MM.1S (cell line): ENCODE measurements around the gene PARD3.

Experiments used
- DNase-seq: peaks from one replicate; pipeline ENCODE4 v3.0.0-alpha.2; 2015
- H2AFZ ChIP-seq: fragments of 300-600 bp; sonication (generic); 2 replicates; pipeline ENCODE4 v1.6.0; 2016; ENCODE audit warnings: antibody characterized with exemption, low read length
- H3F3A ChIP-seq: fragments of 300-600 bp; sonication (generic); 2 replicates; pipeline ENCODE4 v1.6.1; 2016; ENCODE audit warnings: mild to moderate bottlenecking, antibody characterized with exemption, low read length, moderate library complexity, mixed read lengths; ENCODE audit not compliant: insufficient read depth
- H3K27ac ChIP-seq: fragments of 300-600 bp; sonication (generic); 2 replicates; pipeline ENCODE4 v1.5.1; 2016; ENCODE audit warnings: mild to moderate bottlenecking, low read length
- H3K27me3 ChIP-seq: fragments of 300-600 bp; sonication (generic); replicated peaks from 2 replicates; pipeline ENCODE4 v1.6.0; 2016; ENCODE audit warnings: low read length; ENCODE audit not compliant: insufficient read depth
- H3K36me3 ChIP-seq: fragments of 300-600 bp; sonication (generic); replicated peaks from 2 replicates; pipeline ENCODE4 v1.6.1; 2016; ENCODE audit warnings: mild to moderate bottlenecking, low read length, mixed read lengths; ENCODE audit not compliant: insufficient read depth
- H3K4me1 ChIP-seq: fragments of 300-600 bp; sonication (generic); 2 replicates; pipeline ENCODE4 v1.6.1; 2016; ENCODE audit warnings: low read length, mixed read lengths
- H3K4me2 ChIP-seq: fragments of 300-600 bp; sonication (generic); 2 replicates; pipeline ENCODE4 v1.6.0; 2016; ENCODE audit warnings: low read depth, low read length
- H3K4me3 ChIP-seq: fragments of 300-600 bp; sonication (generic); 2 replicates; pipeline ENCODE4 v1.5.1; 2016; ENCODE audit warnings: low read length, mixed read lengths
- H3K79me2 ChIP-seq: fragments of 300-600 bp; sonication (generic); 2 replicates; pipeline ENCODE4 v1.6.1; 2016; ENCODE audit warnings: mixed run types, low read length, mixed read lengths
- H3K9ac ChIP-seq: fragments of 300-600 bp; sonication (generic); 2 replicates; pipeline ENCODE4 v1.6.1; 2016; ENCODE audit warnings: low read length, mixed read lengths
- H3K9me2 ChIP-seq: fragments of 300-600 bp; sonication (generic); replicated peaks from 2 replicates; pipeline ENCODE4 v1.6.1; 2016; ENCODE audit warnings: mild to moderate bottlenecking, low read length, mixed read lengths; ENCODE audit not compliant: insufficient read depth
- H3K9me3 ChIP-seq: fragments of 300-600 bp; sonication (generic); replicated peaks from 2 replicates; pipeline ENCODE4 v1.6.1; 2016; ENCODE audit warnings: mild to moderate bottlenecking, low read length, mixed read lengths; ENCODE audit not compliant: insufficient read depth
- H4K20me1 ChIP-seq: fragments of 300-600 bp; sonication (generic); 2 replicates; pipeline ENCODE4 v1.6.1; 2016; ENCODE audit warnings: mild to moderate bottlenecking, low read length, moderate library complexity, mixed read lengths; ENCODE audit not compliant: insufficient read depth
- EZH2 ChIP-seq: fragments of 300-600 bp; sonication (generic); optimal IDR thresholded peaks from 2 replicates; pipeline ENCODE3; 2017; ENCODE audit warnings: low read depth, mild to moderate bottlenecking, antibody characterized with exemption, low read length, mixed read lengths
- EZH2phosphoT487 ChIP-seq: fragments of 300-600 bp; sonication (generic); IDR thresholded peaks from 2 replicates; pipeline ENCODE4 v1.6.1; 2018; ENCODE audit warnings: antibody characterized with exemption, low read length
- TF ChIP-seq, protein P1 (sequence below): fragments of 300-600 bp; sonication (generic); IDR thresholded peaks from 2 replicates; pipeline ENCODE4 v1.5.1; 2016; ENCODE audit warnings: antibody characterized with exemption, low read length, mixed read lengths

PARD3 gene

DNA sequence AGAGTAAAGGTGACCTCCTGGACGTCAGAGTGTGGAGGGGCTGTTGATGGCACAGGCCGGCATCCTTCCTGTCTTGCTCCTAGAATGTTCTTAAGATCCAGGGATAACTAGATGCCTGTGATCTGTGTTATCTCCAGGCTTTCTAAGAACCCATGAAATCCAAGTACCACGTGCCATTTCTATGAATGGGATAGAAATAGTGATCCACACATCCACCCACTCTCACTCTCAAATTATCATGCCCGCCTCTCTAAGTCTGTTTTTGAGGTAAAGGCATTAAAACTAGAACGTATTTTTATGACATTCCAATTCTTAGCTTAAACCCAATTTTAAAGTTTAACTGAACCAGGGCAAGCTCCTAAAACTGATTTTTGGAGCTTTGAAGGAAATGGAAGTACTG, 622.5 kb downstream of the PARD3 start:
- H3K4me2 ChIP-seq: no peak overlapping the region
- no peaks in the 10 kb centered on the region for H3K79me2 ChIP-seq
- no peak overlapping the region for H3K9ac ChIP-seq
- no peaks in the 10 kb centered on the region for H3K9me3 ChIP-seq
- TF ChIP-seq EZH2 (no peak), EZH2phosphoT487 (no peak)
- TF ChIP-seq, protein P1, sequence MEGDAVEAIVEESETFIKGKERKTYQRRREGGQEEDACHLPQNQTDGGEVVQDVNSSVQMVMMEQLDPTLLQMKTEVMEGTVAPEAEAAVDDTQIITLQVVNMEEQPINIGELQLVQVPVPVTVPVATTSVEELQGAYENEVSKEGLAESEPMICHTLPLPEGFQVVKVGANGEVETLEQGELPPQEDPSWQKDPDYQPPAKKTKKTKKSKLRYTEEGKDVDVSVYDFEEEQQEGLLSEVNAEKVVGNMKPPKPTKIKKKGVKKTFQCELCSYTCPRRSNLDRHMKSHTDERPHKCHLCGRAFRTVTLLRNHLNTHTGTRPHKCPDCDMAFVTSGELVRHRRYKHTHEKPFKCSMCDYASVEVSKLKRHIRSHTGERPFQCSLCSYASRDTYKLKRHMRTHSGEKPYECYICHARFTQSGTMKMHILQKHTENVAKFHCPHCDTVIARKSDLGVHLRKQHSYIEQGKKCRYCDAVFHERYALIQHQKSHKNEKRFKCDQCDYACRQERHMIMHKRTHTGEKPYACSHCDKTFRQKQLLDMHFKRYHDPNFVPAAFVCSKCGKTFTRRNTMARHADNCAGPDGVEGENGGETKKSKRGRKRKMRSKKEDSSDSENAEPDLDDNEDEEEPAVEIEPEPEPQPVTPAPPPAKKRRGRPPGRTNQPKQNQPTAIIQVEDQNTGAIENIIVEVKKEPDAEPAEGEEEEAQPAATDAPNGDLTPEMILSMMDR: no peak
- no peak overlapping the region for H2AFZ ChIP-seq
- no peaks in the 10 kb centered on the region for H3K4me1 ChIP-seq
- no peaks in the 10 kb centered on the region for H4K20me1 ChIP-seq
- no peak overlapping the region for H3K4me3 ChIP-seq
- no peaks in the 10 kb centered on the region for H3K27me3 ChIP-seq
- H3K9me2 ChIP-seq: no peaks in the 10 kb centered on the region
- no peaks in the 10 kb centered on the region for H3K36me3 ChIP-seq
- H3F3A ChIP-seq: no peaks in the 10 kb centered on the region
- H3K27ac ChIP-seq: no peak overlapping the region
- no peak for DNase-seq

DNA sequence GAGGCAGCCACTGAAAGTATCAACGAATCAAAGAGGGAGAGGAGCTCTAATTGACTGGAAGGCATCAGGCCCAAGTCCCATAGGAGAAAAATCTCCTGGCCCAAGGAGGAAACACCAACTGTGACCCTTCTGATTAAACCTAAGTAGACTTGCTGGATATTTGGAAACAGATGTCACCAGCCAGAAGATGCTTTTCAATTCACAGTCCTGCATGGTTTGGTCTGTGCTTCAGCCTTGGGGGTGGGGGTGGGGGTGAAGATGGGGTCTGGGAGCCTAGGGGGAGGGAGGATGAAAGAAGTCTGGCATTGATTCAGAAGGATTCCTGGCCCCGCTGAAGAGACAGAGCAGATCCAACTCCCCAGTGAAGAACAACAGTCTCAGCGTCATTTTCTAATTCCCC, 623.7 kb downstream of the PARD3 start:
- DNase-seq: no peak
- H3F3A ChIP-seq: no peaks in the 10 kb centered on the region
- H3K4me2 ChIP-seq: no peak overlapping the region
- H3K4me1 ChIP-seq: no peaks in the 10 kb centered on the region
- H3K27me3 ChIP-seq: no peaks in the 10 kb centered on the region
- H3K4me3 ChIP-seq: no peak overlapping the region
- TF ChIP-seq, protein P1: no peak
- TF ChIP-seq EZH2phosphoT487: no peak
- TF ChIP-seq EZH2: no peak
- H3K9me2 ChIP-seq: no peaks in the 10 kb centered on the region
- H3K9ac ChIP-seq: no peak overlapping the region
- H2AFZ ChIP-seq: no peak overlapping the region
- no peaks in the 10 kb centered on the region for H4K20me1 ChIP-seq
- no peaks in the 10 kb centered on the region for H3K9me3 ChIP-seq
- no peaks in the 10 kb centered on the region for H3K79me2 ChIP-seq
- H3K36me3 ChIP-seq: no peaks in the 10 kb centered on the region
- no peak overlapping the region for H3K27ac ChIP-seq

DNA sequence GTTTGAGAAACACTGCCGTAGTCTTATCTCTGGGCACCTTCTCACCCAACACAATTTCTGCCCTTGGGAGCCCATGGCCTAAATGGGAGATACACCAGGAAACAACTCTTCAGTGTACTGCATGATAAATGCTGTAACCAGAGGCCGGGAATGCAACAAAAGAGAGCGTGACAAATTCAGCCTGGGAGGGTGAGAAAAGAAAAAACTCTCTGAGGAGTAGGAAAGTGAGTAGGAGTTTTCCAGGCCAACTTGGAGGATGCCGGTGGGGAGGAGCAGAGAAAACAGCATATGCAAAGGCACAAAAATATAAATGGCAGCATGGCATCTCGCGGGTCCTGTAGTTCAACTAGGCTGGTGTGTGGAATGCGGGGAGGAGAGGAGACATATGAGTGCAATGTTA, 624.5 kb downstream of the PARD3 start:
- Histone ChIP-seq H3K27ac (no peak overlapping the region), H3K27me3 (no peaks in the 10 kb centered on the region), H3K36me3 (no peaks in the 10 kb centered on the region), H3K9me3 (no peaks in the 10 kb centered on the region), H3F3A (no peaks in the 10 kb centered on the region), H3K9me2 (no peaks in the 10 kb centered on the region), H3K4me3 (no peak overlapping the region), H3K79me2 (no peaks in the 10 kb centered on the region), H3K4me1 (no peaks in the 10 kb centered on the region), H4K20me1 (no peaks in the 10 kb centered on the region), H3K9ac (no peak overlapping the region), H2AFZ (no peak overlapping the region), H3K4me2 (no peak overlapping the region)
- TF ChIP-seq, protein P1: no peak
- no peak for TF ChIP-seq EZH2phosphoT487
- TF ChIP-seq EZH2: no peak
- no peak for DNase-seq

- H3K9me3 ChIP-seq: no peaks in the 10 kb centered on the region
- no peak overlapping the region for H3K9ac ChIP-seq
- H3K27me3 ChIP-seq: no peaks in the 10 kb centered on the region
- H3K79me2 ChIP-seq: no peaks in the 10 kb centered on the region
- no peak overlapping the region for H3K4me2 ChIP-seq
- H3K36me3 ChIP-seq: no peaks in the 10 kb centered on the region
- TF ChIP-seq EZH2phosphoT487 (no peak), EZH2 (no peak)
- DNase-seq: no peak
- no peak overlapping the region for H3K27ac ChIP-seq
- H3K4me3 ChIP-seq: no peak overlapping the region
- no peak overlapping the region for H2AFZ ChIP-seq
- no peaks in the 10 kb centered on the region for H4K20me1 ChIP-seq
- H3K4me1 ChIP-seq: no peaks in the 10 kb centered on the region
- no peaks in the 10 kb centered on the region for H3K9me2 ChIP-seq
- H3F3A ChIP-seq: no peaks in the 10 kb centered on the region
Observed at GRCh38 chr10:34189830-34190229, 625.3 kb downstream of the PARD3 start.
